ENCODE data around the gene DPP7.

- TF ChIP-seq POLR2A (IDR thresholded peaks at IDR 0.05) (no peak), CTCF (IDR thresholded peaks at IDR 0.05) (no peak)
These were observed 21.8 kb upstream of the DPP7 start for GRCh38 chr9:137136261-137136880.
